Testis (tissue), 2 donors: ENCODE measurements around the gene NT5M.

Experiments
- CTCF ChIP-seq, 3 experiments: fragments of 450-650 bp in 2 of 3; fragments of 200-600 bp in 1 of 3; sonication (generic) in 1 of 3; IDR thresholded peaks; one replicate each; pipeline ENCODE4 v1.5.1; 2016 to 2019; ENCODE audit warnings: antibody characterized with exemption in 3 of 3, mild to moderate bottlenecking in 2 of 3, moderate library complexity in 1 of 3
- POLR2A ChIP-seq: fragments of 450-650 bp; IDR thresholded peaks from one replicate; pipeline ENCODE4 v1.6.1; 2017; ENCODE audit warnings: antibody characterized with exemption, mild to moderate bottlenecking, moderate library complexity

- TF ChIP-seq CTCF (IDR thresholded peaks at IDR 0.05) (no peak), POLR2A (no peak)
Measured at GRCh38 chr17:17382971-17383370, 79.8 kb downstream of the NT5M start.
